ENCODE data around the gene CDH22. TPM values are rescaled to one million over a fixed set of nuclear protein-coding genes. Genes with fewer than 3 reads are reported as not detected.

The CDH22 gene
- total RNA-seq, 1 experiment from 2014 or later: not detected

DNA sequence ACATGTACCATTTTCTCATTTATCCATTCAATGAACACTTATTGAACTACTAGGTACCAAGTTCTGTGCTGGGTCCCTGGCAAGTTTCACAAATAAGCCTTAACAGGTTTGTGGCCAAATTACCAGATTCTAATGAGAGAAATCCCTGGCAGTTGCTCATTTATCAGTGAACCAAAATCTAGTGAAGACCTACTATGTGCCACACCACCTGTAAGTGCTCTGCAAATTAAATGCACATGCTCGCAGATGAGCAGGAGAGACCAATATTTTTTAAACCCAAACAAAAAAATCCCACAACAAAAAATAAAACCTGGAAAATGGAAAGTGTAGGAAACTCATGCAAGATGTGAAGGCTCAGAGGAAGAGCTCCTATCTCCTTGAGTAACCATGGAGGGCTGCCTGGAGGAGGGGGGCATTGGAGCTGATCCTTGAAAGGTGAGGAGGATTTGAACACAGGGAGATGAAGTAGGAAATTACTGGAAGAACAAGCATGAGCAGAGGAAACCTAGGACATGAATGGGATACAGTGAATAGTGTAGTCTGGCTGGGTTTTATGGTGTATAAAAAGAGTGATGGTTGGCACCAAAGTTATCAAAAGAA is 48.9 kb downstream of the CDH22 start:
- Histone ChIP-seq H3K27ac (ENCODE audit: low read length) (no peak overlapping the region), H3K36me3 (ENCODE audit: control insufficient read depth, insufficient read depth, low read length) (no peaks in the 10 kb centered on the region), H3K9me3 (ENCODE audit: control insufficient read depth, insufficient read depth, low read depth, low read length) (no peaks in the 10 kb centered on the region), H3K4me3 (ENCODE audit: low read depth in 2 of 2, low read length in 2 of 2) (no peak overlapping the region), H3K4me1 (ENCODE audit: control insufficient read depth, insufficient read depth, low read length) (peaks cover 3% of the 10 kb centered on the region; the same call in 1 of the 2 replicates), H3K27me3 (ENCODE audit: control insufficient read depth, insufficient read depth, low read length) (no peaks in the 10 kb centered on the region; the same call in 1 of the 2 replicates)
- POLR2A ChIA-PET: no interaction called here
- DNase-seq (ENCODE audit: low read depth, low spot score) (no peak), ATAC-seq (no peak)
- in situ Hi-C loops (cut with HindIII; ENCODE audit: low pct_unique_long_range_greater_than_20kb, low sequenced_read_pairs) (no loop called here), intact Hi-C loops (cut with micrococcal nuclease; ENCODE audit: unreplicated experiment) (no loop called here)
- CTCF ChIA-PET: no interaction called here
- no TSS peak for BruUV-seq (replicated peaks)
- TF ChIP-seq SIN3A (IDR thresholded peaks at IDR 0.05; ENCODE audit: borderline replicate concordance, insufficient read depth, low read depth, low read length) (no peak), POLR2AphosphoS5 (IDR thresholded peaks at IDR 0.05; ENCODE audit: low read depth, low read length) (no peak), TCF7L2 (IDR thresholded peaks at IDR 0.05; ENCODE audit: low read depth, low read length) (no peak)
- TF ChIP-seq, protein P1, sequence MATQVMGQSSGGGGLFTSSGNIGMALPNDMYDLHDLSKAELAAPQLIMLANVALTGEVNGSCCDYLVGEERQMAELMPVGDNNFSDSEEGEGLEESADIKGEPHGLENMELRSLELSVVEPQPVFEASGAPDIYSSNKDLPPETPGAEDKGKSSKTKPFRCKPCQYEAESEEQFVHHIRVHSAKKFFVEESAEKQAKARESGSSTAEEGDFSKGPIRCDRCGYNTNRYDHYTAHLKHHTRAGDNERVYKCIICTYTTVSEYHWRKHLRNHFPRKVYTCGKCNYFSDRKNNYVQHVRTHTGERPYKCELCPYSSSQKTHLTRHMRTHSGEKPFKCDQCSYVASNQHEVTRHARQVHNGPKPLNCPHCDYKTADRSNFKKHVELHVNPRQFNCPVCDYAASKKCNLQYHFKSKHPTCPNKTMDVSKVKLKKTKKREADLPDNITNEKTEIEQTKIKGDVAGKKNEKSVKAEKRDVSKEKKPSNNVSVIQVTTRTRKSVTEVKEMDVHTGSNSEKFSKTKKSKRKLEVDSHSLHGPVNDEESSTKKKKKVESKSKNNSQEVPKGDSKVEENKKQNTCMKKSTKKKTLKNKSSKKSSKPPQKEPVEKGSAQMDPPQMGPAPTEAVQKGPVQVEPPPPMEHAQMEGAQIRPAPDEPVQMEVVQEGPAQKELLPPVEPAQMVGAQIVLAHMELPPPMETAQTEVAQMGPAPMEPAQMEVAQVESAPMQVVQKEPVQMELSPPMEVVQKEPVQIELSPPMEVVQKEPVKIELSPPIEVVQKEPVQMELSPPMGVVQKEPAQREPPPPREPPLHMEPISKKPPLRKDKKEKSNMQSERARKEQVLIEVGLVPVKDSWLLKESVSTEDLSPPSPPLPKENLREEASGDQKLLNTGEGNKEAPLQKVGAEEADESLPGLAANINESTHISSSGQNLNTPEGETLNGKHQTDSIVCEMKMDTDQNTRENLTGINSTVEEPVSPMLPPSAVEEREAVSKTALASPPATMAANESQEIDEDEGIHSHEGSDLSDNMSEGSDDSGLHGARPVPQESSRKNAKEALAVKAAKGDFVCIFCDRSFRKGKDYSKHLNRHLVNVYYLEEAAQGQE (IDR thresholded peaks at IDR 0.05; ENCODE audit: insufficient read depth in 1 of 2, low read depth in 2 of 2, low read length in 1 of 2): no peak
- TF ChIP-seq, protein P2, sequence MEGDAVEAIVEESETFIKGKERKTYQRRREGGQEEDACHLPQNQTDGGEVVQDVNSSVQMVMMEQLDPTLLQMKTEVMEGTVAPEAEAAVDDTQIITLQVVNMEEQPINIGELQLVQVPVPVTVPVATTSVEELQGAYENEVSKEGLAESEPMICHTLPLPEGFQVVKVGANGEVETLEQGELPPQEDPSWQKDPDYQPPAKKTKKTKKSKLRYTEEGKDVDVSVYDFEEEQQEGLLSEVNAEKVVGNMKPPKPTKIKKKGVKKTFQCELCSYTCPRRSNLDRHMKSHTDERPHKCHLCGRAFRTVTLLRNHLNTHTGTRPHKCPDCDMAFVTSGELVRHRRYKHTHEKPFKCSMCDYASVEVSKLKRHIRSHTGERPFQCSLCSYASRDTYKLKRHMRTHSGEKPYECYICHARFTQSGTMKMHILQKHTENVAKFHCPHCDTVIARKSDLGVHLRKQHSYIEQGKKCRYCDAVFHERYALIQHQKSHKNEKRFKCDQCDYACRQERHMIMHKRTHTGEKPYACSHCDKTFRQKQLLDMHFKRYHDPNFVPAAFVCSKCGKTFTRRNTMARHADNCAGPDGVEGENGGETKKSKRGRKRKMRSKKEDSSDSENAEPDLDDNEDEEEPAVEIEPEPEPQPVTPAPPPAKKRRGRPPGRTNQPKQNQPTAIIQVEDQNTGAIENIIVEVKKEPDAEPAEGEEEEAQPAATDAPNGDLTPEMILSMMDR (IDR thresholded peaks at IDR 0.05): no peak

DNA sequence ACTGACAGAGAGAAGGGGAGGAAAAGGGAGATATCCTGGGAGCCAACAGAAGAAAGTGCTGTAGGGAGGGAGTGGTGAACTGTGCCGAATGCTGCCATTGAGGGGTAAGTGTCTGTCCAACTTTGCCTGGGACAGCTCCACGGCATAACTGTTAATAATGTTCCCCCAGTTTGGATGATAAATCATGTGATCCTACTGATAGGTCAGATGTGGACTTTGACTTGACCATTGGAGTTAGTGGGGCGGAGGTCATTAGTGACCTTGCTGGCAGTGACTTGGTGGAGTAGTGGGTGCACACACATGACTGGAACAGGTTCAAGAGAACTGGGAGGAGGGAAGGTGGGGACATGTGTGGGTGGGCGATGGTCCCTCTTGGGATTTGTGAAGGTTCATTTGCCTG is 50.4 kb downstream of the CDH22 start:
- no TSS peak for BruUV-seq (replicated peaks)

More for the DNA sequence above, 50.4 kb downstream of the CDH22 start:
- no peak for TF ChIP-seq SIN3A (IDR thresholded peaks at IDR 0.05; ENCODE audit: borderline replicate concordance, insufficient read depth, low read depth, low read length)
- TF ChIP-seq, protein P2 (IDR thresholded peaks at IDR 0.05): no peak
- TF ChIP-seq TCF7L2 (IDR thresholded peaks at IDR 0.05; ENCODE audit: low read depth, low read length): no peak
- TF ChIP-seq, protein P1 (IDR thresholded peaks at IDR 0.05; ENCODE audit: insufficient read depth in 1 of 2, low read depth in 2 of 2, low read length in 1 of 2): no peak
- TF ChIP-seq POLR2AphosphoS5 (IDR thresholded peaks at IDR 0.05; ENCODE audit: low read depth, low read length): no peak
- peaks cover 3% of the 10 kb centered on the region; the same call in 1 of the 2 replicates for H3K4me1 ChIP-seq (ENCODE audit: control insufficient read depth, insufficient read depth, low read length)
- no peak overlapping the region for H3K4me3 ChIP-seq (ENCODE audit: low read depth in 2 of 2, low read length in 2 of 2)
- ChIA-PET CTCF (no interaction called here), POLR2A (no interaction called here)
- no peaks in the 10 kb centered on the region for H3K9me3 ChIP-seq (ENCODE audit: control insufficient read depth, insufficient read depth, low read depth, low read length)
- H3K36me3 ChIP-seq (ENCODE audit: control insufficient read depth, insufficient read depth, low read length): no peaks in the 10 kb centered on the region
- DNase-seq (ENCODE audit: low read depth, low spot score) (no peak), ATAC-seq (no peak)
- in situ Hi-C loops (cut with HindIII; ENCODE audit: low pct_unique_long_range_greater_than_20kb, low sequenced_read_pairs): no loop called here
- intact Hi-C loops (cut with micrococcal nuclease; ENCODE audit: unreplicated experiment): no loop called here
- peaks cover 2% of the 10 kb centered on the region; the same call in 1 of the 2 replicates for H3K27me3 ChIP-seq (ENCODE audit: control insufficient read depth, insufficient read depth, low read length)
- H3K27ac ChIP-seq (ENCODE audit: low read length): no peak overlapping the region
